HK-2 (cell line): ENCODE data around the gene HS3ST1.

Experiments
- DNase-seq: peaks from one replicate; pipeline ENCODE4 v3.0.0-alpha.2; 2018; ENCODE audit not compliant: unreplicated experiment

Gene HS3ST1

GRCh38 chr4:11428231-11428898 is at the start of gene HS3ST1:
Gene HS3ST1 (minus strand): TSS chr4:11428894. CDS start chr4:11400005, 28,889 bp downstream.
- DNase-seq, result no peak

GRCh38 chr4:11475871-11476270 is 47.2 kb upstream of the HS3ST1 start:
- no peak for DNase-seq

GRCh38 chr4:11474146-11474545 is 45.5 kb upstream of the HS3ST1 start:
- DNase-seq, result no peak

GRCh38 chr4:11472535-11472934 is 43.8 kb upstream of the HS3ST1 start:
- no peak for DNase-seq

GRCh38 chr4:11471618-11472017 is 42.9 kb upstream of the HS3ST1 start:
- no peak for DNase-seq

- DNase-seq, result no peak
Observed at GRCh38 chr4:11471046-11471441, 42.4 kb upstream of the HS3ST1 start.

- no peak for DNase-seq
Observed at GRCh38 chr4:11470438-11471045, 41.8 kb upstream of the HS3ST1 start.

GRCh38 chr4:11469650-11470437 is 41.1 kb upstream of the HS3ST1 start:
- DNase-seq, result no peak

- DNase-seq, result no peak
Observed at GRCh38 chr4:11468901-11469300, 40.2 kb upstream of the HS3ST1 start.

GRCh38 chr4:11467931-11468330 is 39.2 kb upstream of the HS3ST1 start:
- DNase-seq, result no peak

GRCh38 chr4:11463707-11464106 is 35.0 kb upstream of the HS3ST1 start:
- no peak for DNase-seq

- no peak for DNase-seq
Observed at GRCh38 chr4:11456401-11456800, 27.7 kb upstream of the HS3ST1 start.

GRCh38 chr4:11455201-11455835 is 26.6 kb upstream of the HS3ST1 start:
- no peak for DNase-seq

GRCh38 chr4:11451716-11452115 is 23.0 kb upstream of the HS3ST1 start:
- DNase-seq, result no peak

GRCh38 chr4:11446155-11446811 is 17.6 kb upstream of the HS3ST1 start:
- DNase-seq, result no peak

GRCh38 chr4:11441194-11441556 is 12.5 kb upstream of the HS3ST1 start:
- DNase-seq, result no peak

- DNase-seq, result no peak
Observed at GRCh38 chr4:11440481-11441193, 11.9 kb upstream of the HS3ST1 start.

GRCh38 chr4:11439836-11440235 is 11.1 kb upstream of the HS3ST1 start:
- no peak for DNase-seq

- DNase-seq, result no peak
Observed at GRCh38 chr4:11438647-11439046, 10.0 kb upstream of the HS3ST1 start.

- DNase-seq, result no peak
Observed at GRCh38 chr4:11436673-11437072, 8.0 kb upstream of the HS3ST1 start.

GRCh38 chr4:11436084-11436483 is 7.4 kb upstream of the HS3ST1 start:
- no peak for DNase-seq
